GM19193 (cell line): ENCODE measurements around the gene SEC16A.

Experiments used
- POLR2A ChIP-seq: IDR thresholded peaks from 4 replicates; pipeline ENCODE4 v1.6.1; 2011; ENCODE audit not compliant: insufficient read depth, insufficient read length; ENCODE audit errors: extremely low read depth

SEC16A gene

DNA sequence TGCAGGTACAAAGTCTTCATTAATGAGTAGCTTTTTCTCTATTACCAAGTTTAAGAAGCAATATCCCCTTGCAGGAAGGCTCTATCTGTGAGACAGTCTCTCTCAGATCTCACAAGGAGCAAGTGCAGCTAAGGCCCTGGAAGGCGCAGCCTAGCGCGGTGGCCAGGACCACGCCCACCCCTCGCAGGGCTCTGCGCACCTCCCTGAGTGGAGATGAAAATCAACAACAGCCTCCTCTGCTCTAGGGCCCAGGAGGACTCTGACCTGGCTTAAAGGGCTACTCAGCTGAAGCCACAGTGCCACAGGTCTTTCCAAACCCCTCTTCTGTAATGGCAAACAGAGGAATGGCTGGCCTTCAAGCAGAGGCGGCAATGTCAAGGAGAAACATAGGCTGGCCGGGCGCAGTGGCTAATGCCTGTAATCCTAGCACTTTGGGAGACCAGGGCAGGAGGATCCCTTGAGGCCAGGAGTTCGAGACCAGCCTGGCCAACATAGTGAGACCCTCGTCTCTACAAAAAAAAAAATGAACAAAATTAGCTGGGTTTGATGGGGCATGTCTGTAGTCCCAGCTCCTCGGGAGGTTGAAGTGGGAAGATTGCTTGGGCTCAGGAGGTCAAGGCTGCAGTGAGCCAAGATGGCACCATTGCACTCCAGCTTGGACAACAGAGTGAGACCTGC is 11.9 kb downstream of the SEC16A start:
- no peak for TF ChIP-seq POLR2A

- TF ChIP-seq POLR2A, result no peak
Observed at GRCh38 chr9:136470356-136470755, 12.5 kb downstream of the SEC16A start.

GRCh38 chr9:136467766-136468165 is 15.1 kb downstream of the SEC16A start:
- TF ChIP-seq POLR2A, result no peak

DNA sequence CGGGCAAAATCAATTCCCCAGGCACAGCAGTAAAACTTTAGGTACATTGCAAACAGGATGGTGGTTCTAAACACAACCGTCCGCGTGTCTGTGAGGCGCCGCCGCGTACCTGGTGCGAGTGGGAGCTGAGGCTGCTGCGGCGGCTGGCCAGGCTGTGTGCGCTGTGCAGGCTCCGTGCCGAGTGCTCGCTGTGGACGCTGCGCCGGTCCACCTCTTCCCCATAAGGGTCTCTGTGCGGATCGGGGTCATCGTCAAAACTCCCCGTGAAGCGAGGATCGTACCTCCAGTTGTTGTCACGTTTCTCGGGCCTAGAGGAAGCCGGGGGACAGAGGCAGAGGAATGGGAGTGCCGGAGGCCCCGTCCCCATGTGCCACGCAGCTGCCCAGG is 16.7 kb downstream of the SEC16A start:
- TF ChIP-seq POLR2A, result no peak

DNA sequence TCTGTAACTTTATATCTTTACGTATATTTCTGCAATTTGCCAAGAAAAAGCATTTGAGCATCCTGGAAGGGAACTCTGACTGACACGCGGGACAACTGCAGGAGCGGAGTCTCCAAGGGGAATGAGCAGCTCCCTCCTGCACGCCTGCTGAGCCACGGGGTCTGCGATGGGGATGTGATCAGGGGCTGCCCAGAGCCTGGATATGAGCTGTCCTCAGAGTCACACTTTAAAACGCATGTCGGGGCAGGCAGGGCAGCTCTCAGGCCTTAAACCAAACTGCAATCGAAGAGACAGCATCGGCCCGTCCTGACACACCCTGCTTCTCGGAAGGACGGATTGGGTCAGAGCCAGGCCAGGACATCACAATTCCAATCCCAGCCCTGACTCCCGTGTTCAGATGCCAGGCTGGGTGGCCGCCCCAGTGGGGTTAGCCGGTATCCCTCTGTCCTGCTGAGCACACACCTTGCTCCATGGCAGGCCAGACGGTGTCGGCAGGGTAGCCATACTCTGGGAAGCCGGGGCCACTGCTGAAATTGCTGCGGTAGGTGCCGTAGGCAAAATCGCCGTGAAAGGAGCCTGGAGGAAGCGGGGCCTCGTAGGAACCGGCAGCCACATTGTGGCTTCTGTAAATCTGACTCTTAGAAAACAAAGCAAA is 17.2 kb downstream of the SEC16A start:
- TF ChIP-seq POLR2A, result no peak

GRCh38 chr9:136464241-136464640 is 18.6 kb downstream of the SEC16A start:
- TF ChIP-seq POLR2A, result no peak

- no peak for TF ChIP-seq POLR2A
Observed at GRCh38 chr9:136463578-136463977, 19.3 kb downstream of the SEC16A start.

DNA sequence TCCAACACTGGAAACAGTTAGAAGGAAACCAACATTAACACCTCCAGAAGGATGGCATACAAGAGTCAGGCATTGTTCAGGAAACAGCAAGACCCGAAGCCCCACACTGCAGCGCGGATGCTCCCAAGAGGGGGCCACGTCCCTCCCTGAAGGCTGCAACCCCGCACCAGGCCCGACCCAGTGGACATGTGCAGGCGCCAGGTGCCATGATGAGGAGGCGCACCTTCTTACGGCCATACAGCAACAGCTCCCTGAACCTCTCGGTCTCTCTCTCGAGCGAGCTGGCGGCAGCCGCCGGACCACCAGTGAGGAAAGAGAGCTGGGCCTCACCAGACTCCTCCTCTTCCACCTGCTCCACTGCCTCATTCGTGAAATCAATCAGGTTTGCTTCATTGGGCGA is 20.2 kb downstream of the SEC16A start:
- TF ChIP-seq POLR2A, result no peak

- TF ChIP-seq POLR2A, result no peak
Observed at GRCh38 chr9:136460772-136461325, 22.0 kb downstream of the SEC16A start.

- no peak for TF ChIP-seq POLR2A
Observed at GRCh38 chr9:136459425-136459824, 23.4 kb downstream of the SEC16A start.

GRCh38 chr9:136457326-136457725 is 25.5 kb downstream of the SEC16A start:
- TF ChIP-seq POLR2A, result no peak

DNA sequence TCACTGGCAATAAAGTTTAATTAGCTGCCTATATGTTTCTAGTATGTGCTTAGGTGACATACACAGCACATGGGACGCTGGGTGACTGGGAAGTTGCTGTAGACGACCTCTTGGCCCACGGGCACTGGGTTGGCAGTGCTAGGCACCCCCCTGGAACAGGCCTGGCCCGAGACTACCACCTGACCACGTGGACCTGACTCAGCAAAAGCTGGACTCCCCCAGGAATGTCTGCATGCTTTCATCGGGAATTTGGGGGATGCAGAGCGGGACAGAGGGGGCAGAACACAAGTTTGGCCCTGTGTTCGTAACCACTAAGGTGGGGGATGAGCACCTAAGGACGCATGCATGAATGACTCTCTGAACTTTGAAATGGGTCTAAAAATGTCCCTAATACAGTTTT is 26.6 kb downstream of the SEC16A start:
- TF ChIP-seq POLR2A, result no peak

- no peak for TF ChIP-seq POLR2A
Observed at GRCh38 chr9:136455043-136456002, 27.5 kb downstream of the SEC16A start.

GRCh38 chr9:136454026-136454796 is 28.6 kb downstream of the SEC16A start:
- TF ChIP-seq POLR2A, result no peak
